Right atrium auricular region (tissue), 2 donors: ENCODE results near the gene ATG10. TPM values are rescaled to one million over a fixed set of nuclear protein-coding genes. Genes with fewer than 3 reads are reported as not detected.
A peak's percentile ranks its signal among the peaks of the same experiment; 100 is the strongest.

Source experiments
- DNase-seq: peaks from one replicate; pipeline ENCODE4 v3.0.0-alpha.2; 2019; ENCODE audit warnings: low spot score
- H3K27ac ChIP-seq, 2 donors: fragments of 200-600 bp; sonication (generic); 1 replicate in 1 of 2; 2 replicates in 1 of 2; pipeline ENCODE4 v1.5.1; 2016 to 2019
- H3K27me3 ChIP-seq, 2 donors: fragments of 200-600 bp; sonication (generic); one replicate each; pipeline versions ENCODE4 v1.5.1 to v1.6.0; 2017 to 2019
- H3K36me3 ChIP-seq: fragments of 200-600 bp; sonication (generic); one replicate; pipeline ENCODE4 v1.5.1; 2016
- H3K4me1 ChIP-seq, 2 donors: fragments of 200-600 bp; sonication (generic); one replicate each; pipeline versions ENCODE4 v1.5.1 to v1.6.0; 2017 to 2019
- H3K4me3 ChIP-seq, 2 donors: fragments of 200-600 bp; sonication (generic); 1 replicate in 1 of 2; 2 replicates in 1 of 2; pipeline ENCODE4 v1.5.1; 2017 to 2019; ENCODE audit warnings: mild to moderate bottlenecking in 1 of 2, moderate library complexity in 1 of 2
- H3K9me3 ChIP-seq, 2 donors: fragments of 200-600 bp; sonication (generic); one replicate each; pipeline ENCODE4 v1.5.1; 2019
- CTCF ChIP-seq, 2 donors: fragments of 200-600 bp; sonication (generic); IDR thresholded peaks; one replicate each; pipeline ENCODE4 v1.5.1; 2019; ENCODE audit warnings: antibody characterized with exemption in 2 of 2
- total RNA-seq, 2 donors: library from RNA; depleted of rRNA; stranded (reverse); fragments of >200 nt; gene quantifications; one replicate each; pipeline ENCODE4 v1.1.0, GENCODE V29; 2016

Gene ATG10
- total RNA-seq, 2 donors from 2014 or later: 4.2 to 5.6 TPM

GRCh38 chr5:82274343-82275211, 302.8 kb downstream of the ATG10 start:
- H3K27me3 ChIP-seq: no peaks in the 10 kb centered on the region
- TF ChIP-seq CTCF (IDR thresholded peaks at IDR 0.05): no peak
- H3K27ac ChIP-seq: no peak overlapping the region
- peaks cover 0 to 18% of the 10 kb centered on the region in 2 donors for H3K4me1 ChIP-seq
- no peak for DNase-seq
- no peak overlapping the region for H3K4me3 ChIP-seq
- H3K36me3 ChIP-seq: peaks cover 25% of the 10 kb centered on the region
- H3K9me3 ChIP-seq: no peaks in the 10 kb centered on the region

- DNase-seq: no peak
- Histone ChIP-seq H3K27ac (no peak overlapping the region), H3K4me1 (peaks cover 0 to 18% of the 10 kb centered on the region in 2 donors), H3K4me3 (no peak overlapping the region), H3K27me3 (no peaks in the 10 kb centered on the region), H3K36me3 (peaks cover 25% of the 10 kb centered on the region), H3K9me3 (no peaks in the 10 kb centered on the region)
- no peak for TF ChIP-seq CTCF (IDR thresholded peaks at IDR 0.05)
Observed at GRCh38 chr5:82275216-82275664, 303.4 kb downstream of the ATG10 start.

GRCh38 chr5:82276800-82277612, 305.2 kb downstream of the ATG10 start:
- H3K4me3 ChIP-seq: peak overlapping the region; percentile 63 to 86
- H3K9me3 ChIP-seq: no peaks in the 10 kb centered on the region
- H3K36me3 ChIP-seq: peaks cover 25% of the 10 kb centered on the region
- no peaks in the 10 kb centered on the region for H3K27me3 ChIP-seq
- H3K4me1 ChIP-seq: peaks cover 0 to 18% of the 10 kb centered on the region in 2 donors
- no peak overlapping the region for H3K27ac ChIP-seq
- DNase-seq: no peak
- no peak for TF ChIP-seq CTCF (IDR thresholded peaks at IDR 0.05)

- Histone ChIP-seq H3K36me3 (peaks cover 25% of the 10 kb centered on the region), H3K9me3 (no peaks in the 10 kb centered on the region), H3K27me3 (no peaks in the 10 kb centered on the region), H3K4me1 (peaks cover 0 to 18% of the 10 kb centered on the region in 2 donors), H3K4me3 (peak overlapping the region; percentile 63 to 86), H3K27ac (peak overlapping the region; percentile 77 to 86)
- no peak for DNase-seq
- no peak for TF ChIP-seq CTCF (IDR thresholded peaks at IDR 0.05)
Observed at GRCh38 chr5:82277613-82277986, 305.8 kb downstream of the ATG10 start.

GRCh38 chr5:82277987-82278710, 306.3 kb downstream of the ATG10 start, which contains the start of gene RPS23:
TSS of gene RPS23 (minus strand) at chr5:82278354. CDS start at chr5:82278323, 31 bp downstream.
- no peak for TF ChIP-seq CTCF (IDR thresholded peaks at IDR 0.05)
- peak within 1 kb of the TSS; percentile 63 to 86 for H3K4me3 ChIP-seq
- H3K9me3 ChIP-seq: no peaks in the 10 kb centered on the region
- DNase-seq: peak; percentile 93
- peak within 1 kb of the TSS; percentile 77 to 86 for H3K27ac ChIP-seq
- no peaks in the 10 kb centered on the region for H3K27me3 ChIP-seq
- H3K36me3 ChIP-seq: peaks cover 25% of the 10 kb centered on the region
- H3K4me1 ChIP-seq: peaks cover 0 to 18% of the 10 kb centered on the region in 2 donors
